ENCODE data around the gene SCT. TPM values are rescaled to one million over a fixed set of nuclear protein-coding genes. Genes with fewer than 3 reads are reported as not detected.
A peak's percentile ranks its signal among the peaks of the same experiment; 100 is the strongest.

SCT gene
- polyA plus RNA-seq, 3 donors = not detected

GRCh38 chr11:657691-658126 lies 30.7 kb upstream of the SCT start:
- peaks cover 0 to 6% of the 10 kb centered on the region in 2 donors for H3K9me3 ChIP-seq (replicated peaks in 1 of 2; ENCODE audit: control insufficient read depth in 1 of 2, insufficient read depth in 1 of 2, low read length in 2 of 2)
- H4K20me1 ChIP-seq (ENCODE audit: insufficient read depth, low read length) = peaks cover 8% of the 10 kb centered on the region
- whole genome bisulfite sequencing (ENCODE audit: insufficient coverage) = 94% methylated on average over 14 of the region's 14 CpGs
- H3K79me2 ChIP-seq (ENCODE audit: insufficient read depth, low read length) = no peaks in the 10 kb centered on the region
- no peaks in the 10 kb centered on the region for H3K4me1 ChIP-seq (ENCODE audit: control insufficient read depth in 1 of 2, insufficient read depth in 2 of 2, low read length in 2 of 2)
- H3K36me3 ChIP-seq (replicated peaks in 1 of 2; ENCODE audit: control insufficient read depth in 1 of 2, insufficient read depth in 2 of 2, low read length in 2 of 2) = peaks cover 45 to 62% of the 10 kb centered on the region in 2 donors
- H3K4me1 Mint-ChIP-seq = no peaks in the 10 kb centered on the region
- TF ChIP-seq, protein P1, sequence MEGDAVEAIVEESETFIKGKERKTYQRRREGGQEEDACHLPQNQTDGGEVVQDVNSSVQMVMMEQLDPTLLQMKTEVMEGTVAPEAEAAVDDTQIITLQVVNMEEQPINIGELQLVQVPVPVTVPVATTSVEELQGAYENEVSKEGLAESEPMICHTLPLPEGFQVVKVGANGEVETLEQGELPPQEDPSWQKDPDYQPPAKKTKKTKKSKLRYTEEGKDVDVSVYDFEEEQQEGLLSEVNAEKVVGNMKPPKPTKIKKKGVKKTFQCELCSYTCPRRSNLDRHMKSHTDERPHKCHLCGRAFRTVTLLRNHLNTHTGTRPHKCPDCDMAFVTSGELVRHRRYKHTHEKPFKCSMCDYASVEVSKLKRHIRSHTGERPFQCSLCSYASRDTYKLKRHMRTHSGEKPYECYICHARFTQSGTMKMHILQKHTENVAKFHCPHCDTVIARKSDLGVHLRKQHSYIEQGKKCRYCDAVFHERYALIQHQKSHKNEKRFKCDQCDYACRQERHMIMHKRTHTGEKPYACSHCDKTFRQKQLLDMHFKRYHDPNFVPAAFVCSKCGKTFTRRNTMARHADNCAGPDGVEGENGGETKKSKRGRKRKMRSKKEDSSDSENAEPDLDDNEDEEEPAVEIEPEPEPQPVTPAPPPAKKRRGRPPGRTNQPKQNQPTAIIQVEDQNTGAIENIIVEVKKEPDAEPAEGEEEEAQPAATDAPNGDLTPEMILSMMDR (IDR thresholded peaks at IDR 0.05) = no peak
- DNase-seq = no peak
- H3K4me3 Mint-ChIP-seq = no peak overlapping the region
- H3K9ac ChIP-seq (ENCODE audit: insufficient read depth, low read length, poor library complexity, severe bottlenecking) = no peak overlapping the region
- no peak overlapping the region for H3K4me2 ChIP-seq (replicated peaks; ENCODE audit: extremely low read depth, low read length, poor library complexity, severe bottlenecking)
- no peak overlapping the region for H3K4me3 ChIP-seq (replicated peaks in 1 of 3; ENCODE audit: low read depth in 2 of 3, low read length in 3 of 3)
- no peaks in the 10 kb centered on the region for H3K27me3 ChIP-seq (ENCODE audit: control insufficient read depth in 2 of 2, insufficient read depth in 2 of 2, low read length in 2 of 2)
- peaks cover 36 to 82% of the 10 kb centered on the region in 2 donors for H3K36me3 Mint-ChIP-seq
- H3K9me3 Mint-ChIP-seq = peaks cover 0 to 11% (median 4%) of the 10 kb centered on the region in 7 donors
- intact Hi-C loops (cut with micrococcal nuclease) = no loop called here
- H3K27ac Mint-ChIP-seq = peak overlapping the region in 1 of 7 donors; percentile 42
- no peak overlapping the region for H3K27ac ChIP-seq (ENCODE audit: low read depth in 1 of 2, low read length in 2 of 2)
- no peak overlapping the region for H2AFZ ChIP-seq (ENCODE audit: insufficient read depth, low read depth, low read length, poor library complexity, severe bottlenecking)
- peaks cover 2 to 5% (median 2%) of the 10 kb centered on the region in 3 donors for H3K27me3 Mint-ChIP-seq (ENCODE audit: low read depth in 3 of 3)

DNA sequence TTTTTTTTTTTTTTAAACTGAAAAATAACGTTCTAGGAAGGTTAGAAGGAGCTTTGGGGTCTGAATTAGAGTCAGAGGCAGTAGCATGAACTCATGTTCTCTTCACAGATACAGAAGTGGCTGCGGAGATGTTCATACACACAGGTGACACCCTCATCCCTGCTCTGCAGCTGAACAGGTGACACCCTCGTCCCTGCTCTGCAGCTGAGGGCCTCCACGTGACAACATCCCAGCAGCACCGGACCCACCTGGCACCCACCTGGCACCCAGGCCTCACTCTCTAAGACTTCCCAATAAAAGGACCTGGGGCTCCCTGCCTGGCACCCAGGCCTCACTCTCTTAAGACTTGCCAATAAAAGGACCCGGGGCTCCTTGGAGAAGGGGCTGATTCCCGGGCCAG lies 29.9 kb upstream of the SCT start:
- intact Hi-C loops (cut with micrococcal nuclease) = no loop called here

More for the DNA sequence above, 29.9 kb upstream of the SCT start:
- no peak overlapping the region for H3K4me3 Mint-ChIP-seq
- Histone ChIP-seq H3K27me3 (ENCODE audit: control insufficient read depth in 2 of 2, insufficient read depth in 2 of 2, low read length in 2 of 2) (no peaks in the 10 kb centered on the region), H3K4me2 (replicated peaks; ENCODE audit: extremely low read depth, low read length, poor library complexity, severe bottlenecking) (no peak overlapping the region), H3K4me1 (ENCODE audit: control insufficient read depth in 1 of 2, insufficient read depth in 2 of 2, low read length in 2 of 2) (no peaks in the 10 kb centered on the region), H3K9me3 (replicated peaks in 1 of 2; ENCODE audit: control insufficient read depth in 1 of 2, insufficient read depth in 1 of 2, low read length in 2 of 2) (peaks cover 0 to 6% of the 10 kb centered on the region in 2 donors), H3K79me2 (ENCODE audit: insufficient read depth, low read length) (no peaks in the 10 kb centered on the region), H3K27ac (ENCODE audit: low read depth in 1 of 2, low read length in 2 of 2) (no peak overlapping the region), H3K36me3 (replicated peaks in 1 of 2; ENCODE audit: control insufficient read depth in 1 of 2, insufficient read depth in 2 of 2, low read length in 2 of 2) (peaks cover 44 to 58% of the 10 kb centered on the region in 2 donors), H3K9ac (ENCODE audit: insufficient read depth, low read length, poor library complexity, severe bottlenecking) (no peak overlapping the region), H4K20me1 (ENCODE audit: insufficient read depth, low read length) (no peaks in the 10 kb centered on the region), H2AFZ (ENCODE audit: insufficient read depth, low read depth, low read length, poor library complexity, severe bottlenecking) (no peak overlapping the region), H3K4me3 (replicated peaks in 1 of 3; ENCODE audit: low read depth in 2 of 3, low read length in 3 of 3) (no peak overlapping the region)
- no peak for DNase-seq
- no peaks in the 10 kb centered on the region for H3K4me1 Mint-ChIP-seq
- peaks cover 0 to 12% (median 4%) of the 10 kb centered on the region in 7 donors for H3K9me3 Mint-ChIP-seq
- 95% methylated on average over 6 of the region's 7 CpGs for WGBS (ENCODE audit: insufficient coverage)
- H3K27ac Mint-ChIP-seq = no peak overlapping the region
- TF ChIP-seq, protein P1 (IDR thresholded peaks at IDR 0.05) = no peak
- H3K27me3 Mint-ChIP-seq (ENCODE audit: low read depth in 3 of 3) = peaks cover 2 to 4% (median 2%) of the 10 kb centered on the region in 3 donors
- peaks cover 40 to 81% of the 10 kb centered on the region in 2 donors for H3K36me3 Mint-ChIP-seq
